HG02981 (cell line): Measurements from ENCODE around the gene TENM4.
A peak's percentile ranks its signal among the peaks of the same experiment; 100 is the strongest.

Source experiments
- ATAC-seq: cut with Tn5 transposase; IDR thresholded peaks from one replicate; pipeline ENCODE4 v1.9.1; 2021; ENCODE audit warnings: mild to moderate bottlenecking, moderate library complexity; ENCODE audit not compliant: unreplicated experiment

The TENM4 gene

DNA sequence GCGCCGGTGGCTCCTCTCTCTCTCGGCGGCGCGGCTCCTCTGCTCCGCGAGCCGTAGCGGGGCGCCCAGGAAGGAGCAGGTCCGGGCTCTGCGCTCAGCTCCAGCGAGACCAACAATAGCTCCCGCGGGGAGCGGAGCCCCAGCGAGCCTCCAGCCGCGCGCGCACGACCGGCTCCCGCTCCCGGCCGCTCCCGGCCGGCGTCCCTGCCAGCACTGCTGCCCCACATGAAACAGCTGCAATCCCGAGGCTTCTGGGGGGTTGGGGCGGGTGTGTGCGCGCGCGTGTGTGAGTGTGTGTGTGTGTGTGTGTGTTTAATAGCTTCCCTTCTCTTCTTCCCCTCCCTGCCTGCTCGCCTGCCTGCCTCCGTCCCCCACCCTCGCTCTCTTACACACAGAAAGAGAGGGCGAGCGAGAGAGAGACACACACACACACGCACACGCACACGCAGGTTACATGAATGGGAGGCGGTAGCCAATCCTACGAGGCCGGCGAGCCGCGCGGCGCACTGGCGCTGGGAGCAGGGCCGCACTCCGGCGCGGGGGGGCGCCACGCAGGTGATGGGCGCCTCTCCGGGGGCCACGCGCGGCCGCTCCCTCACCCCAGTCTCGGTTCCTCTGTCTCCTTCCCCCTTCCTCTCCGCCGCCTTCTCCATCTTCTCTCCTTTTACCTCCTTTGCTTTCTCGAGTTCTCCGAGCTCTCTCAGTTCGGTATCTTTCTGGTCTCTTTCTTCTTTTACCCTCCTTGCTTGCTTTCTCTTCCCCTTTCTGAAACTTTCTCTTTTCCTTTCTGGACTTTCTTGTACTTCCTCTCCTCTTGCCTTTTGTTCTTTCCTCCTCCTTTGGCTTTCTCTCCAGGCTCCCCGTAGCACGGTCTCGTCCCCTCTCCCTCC, at the start of gene TENM4:
TENM4 (minus strand) TSS at position 460 of the 890 bp plus-strand sequence. CDS start 371,086 bp downstream, outside the sequence.
- no peak for ATAC-seq

DNA sequence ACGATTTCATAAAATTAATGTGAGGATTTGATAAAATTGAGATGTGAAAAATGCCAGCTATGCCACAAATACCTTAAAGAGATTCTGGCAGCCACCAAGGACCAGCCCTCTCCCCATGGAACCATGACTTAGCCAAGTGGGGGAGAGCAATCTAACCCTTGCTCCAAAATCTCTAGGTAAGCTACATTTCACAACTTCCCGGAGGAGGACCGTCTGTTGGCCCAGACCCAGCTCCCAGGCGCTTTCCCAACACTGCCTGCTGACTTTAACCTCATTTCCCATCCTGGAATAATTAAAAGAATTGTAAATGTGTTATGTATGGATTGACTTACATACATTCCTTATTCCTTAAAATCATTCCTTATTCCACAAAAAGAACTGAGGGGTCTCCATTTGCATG, 47.5 kb upstream of the TENM4 start:
- ATAC-seq = no peak

DNA sequence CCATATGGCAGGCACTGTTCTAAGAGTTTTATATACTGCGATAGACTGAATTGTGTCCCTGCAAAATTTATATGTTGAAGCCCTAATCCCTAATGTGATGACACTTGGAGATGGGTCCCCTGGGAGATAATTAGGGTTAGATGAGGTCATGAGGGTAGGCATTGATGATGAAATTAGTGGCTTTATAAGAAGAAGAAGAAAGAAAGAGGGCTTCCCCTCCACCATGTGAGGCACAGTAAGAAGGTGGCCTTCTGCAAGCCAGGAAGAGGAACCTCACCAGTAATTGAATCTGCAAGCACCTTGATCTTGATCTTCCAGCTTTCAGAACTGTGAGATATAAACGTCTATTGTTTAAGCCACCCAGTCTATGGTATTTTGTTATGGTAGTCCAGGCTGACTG, 46.6 kb upstream of the TENM4 start:
- ATAC-seq = no peak

DNA sequence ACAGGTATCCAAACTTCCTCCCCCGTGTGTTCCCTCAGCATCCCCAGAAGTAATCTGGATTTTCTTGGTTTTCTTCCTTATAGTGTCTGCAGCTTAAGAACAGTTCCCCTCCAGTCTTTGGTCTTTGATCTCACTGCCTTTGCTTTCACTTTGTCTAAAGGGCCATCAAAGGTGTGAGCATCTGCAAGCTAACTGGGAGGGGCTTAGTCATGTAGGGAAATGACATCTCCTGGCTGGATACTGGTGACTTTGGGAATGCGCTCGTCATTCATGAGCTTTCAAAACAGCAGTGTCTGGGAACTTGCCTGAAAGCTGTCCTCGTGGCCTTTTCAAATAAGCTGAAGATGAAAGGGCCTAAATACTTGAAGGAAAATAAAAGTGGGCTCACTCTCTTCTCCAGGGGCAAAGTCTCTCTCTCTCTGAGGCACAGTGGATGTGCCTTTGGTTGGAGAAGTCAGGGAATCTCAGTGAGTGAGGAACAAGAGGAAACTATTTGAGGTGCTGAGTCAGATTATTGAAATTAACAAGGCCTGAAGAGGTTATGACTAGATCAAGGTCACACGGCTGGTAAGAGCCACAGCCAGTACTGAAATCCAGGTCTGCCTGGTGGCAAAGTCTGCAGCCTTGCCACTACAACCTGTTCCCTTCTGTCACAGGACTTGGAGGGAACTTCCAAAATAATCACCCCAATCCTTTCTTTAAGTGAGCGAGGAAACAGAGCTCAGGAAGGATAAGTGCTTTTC, 45.6 kb upstream of the TENM4 start:
- ATAC-seq = no peak

DNA sequence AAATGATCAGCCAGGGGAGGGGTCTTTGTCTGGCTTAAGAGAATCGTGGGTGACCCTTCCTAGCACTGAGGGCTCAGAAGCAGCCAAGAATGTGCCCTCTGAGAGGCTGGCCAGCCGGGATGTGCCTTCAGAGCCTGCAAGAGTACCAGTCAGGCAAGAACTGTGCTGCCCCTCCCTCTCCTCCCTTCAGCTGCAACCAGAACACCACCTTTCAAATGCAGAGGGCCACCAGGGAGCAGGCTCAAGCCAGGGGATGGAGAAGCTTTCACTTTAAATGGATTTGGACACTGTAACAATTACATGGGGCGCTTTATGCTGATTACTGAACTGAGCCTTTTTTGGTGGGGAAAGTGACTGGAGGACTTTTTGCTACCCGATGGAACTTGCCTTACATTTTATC, 44.9 kb upstream of the TENM4 start:
- ATAC-seq = no peak

DNA sequence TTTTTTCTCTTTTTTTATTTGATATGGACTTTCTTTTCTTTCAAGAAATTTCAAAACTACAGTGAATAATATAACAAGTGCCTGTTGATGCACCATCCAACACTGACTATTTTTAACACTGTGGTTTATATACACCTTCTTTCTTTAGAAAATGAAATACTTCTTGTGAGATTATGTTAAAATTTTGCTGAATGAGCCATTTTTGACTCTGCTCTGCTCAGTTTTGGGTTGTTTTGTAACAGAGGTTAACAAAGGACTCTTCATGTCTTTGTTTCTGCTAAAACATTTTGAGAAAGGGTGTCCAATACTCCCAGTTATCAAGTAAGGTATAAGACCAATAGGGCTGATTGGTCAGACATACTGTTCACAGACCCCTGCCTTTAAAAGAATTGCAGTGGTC, 44.0 kb upstream of the TENM4 start:
- ATAC-seq = no peak

DNA sequence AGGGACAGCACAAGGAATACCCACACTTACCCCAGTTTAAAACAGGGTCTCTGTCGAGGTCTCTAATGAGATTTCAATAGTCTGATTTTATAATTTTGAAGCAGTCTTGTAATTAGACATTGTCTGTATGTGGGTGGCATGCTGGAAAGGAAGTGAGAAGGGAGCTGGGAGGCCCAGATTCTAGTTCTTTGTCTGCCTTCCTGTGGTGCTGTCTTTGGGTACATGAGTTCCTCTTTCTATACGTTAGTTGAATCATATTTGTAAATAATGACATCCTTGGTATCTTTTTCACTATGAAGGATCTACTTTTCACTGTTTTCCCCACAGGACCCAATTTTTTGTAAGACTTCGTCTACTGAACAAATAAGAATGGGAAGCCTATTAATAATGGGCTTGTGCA, 42.0 kb upstream of the TENM4 start:
- peak; percentile 88 for ATAC-seq

DNA sequence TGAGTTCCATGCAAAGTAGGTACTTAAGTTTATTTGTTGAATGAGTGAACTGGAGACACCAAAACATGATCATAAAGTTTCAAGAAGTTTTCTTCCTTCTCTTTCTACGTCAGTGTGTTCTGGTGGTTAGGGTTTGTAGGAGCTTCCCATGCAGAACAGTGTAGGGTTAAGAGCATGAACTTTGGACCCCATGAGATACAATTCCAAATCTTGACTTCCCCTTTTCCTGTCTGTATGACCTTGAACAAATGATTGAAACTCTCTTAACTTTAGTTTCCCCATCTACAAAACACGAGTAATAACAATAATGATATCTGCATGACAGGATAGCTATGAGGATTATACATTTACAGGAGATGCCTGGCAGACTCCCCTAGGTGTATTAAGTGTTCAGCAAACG, 41.0 kb upstream of the TENM4 start:
- peak; percentile 48 for ATAC-seq

DNA sequence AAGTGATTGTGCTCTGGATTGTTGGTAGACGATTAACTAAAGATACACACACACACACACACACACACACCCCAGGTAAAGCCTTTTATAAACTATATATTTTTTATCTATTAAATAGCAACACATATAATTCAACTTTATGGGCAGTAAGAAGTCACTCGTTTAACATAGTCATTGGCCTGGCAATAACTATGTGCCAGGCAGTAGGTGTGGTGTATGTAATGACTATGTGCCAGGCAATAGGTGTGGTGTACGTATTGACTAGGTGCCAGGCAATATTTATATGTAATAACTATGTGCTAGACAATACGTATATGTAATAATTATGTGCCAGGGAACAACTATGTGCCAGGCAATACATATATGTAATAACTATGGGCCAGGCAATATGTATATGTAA, 40.0 kb upstream of the TENM4 start:
- ATAC-seq = no peak

DNA sequence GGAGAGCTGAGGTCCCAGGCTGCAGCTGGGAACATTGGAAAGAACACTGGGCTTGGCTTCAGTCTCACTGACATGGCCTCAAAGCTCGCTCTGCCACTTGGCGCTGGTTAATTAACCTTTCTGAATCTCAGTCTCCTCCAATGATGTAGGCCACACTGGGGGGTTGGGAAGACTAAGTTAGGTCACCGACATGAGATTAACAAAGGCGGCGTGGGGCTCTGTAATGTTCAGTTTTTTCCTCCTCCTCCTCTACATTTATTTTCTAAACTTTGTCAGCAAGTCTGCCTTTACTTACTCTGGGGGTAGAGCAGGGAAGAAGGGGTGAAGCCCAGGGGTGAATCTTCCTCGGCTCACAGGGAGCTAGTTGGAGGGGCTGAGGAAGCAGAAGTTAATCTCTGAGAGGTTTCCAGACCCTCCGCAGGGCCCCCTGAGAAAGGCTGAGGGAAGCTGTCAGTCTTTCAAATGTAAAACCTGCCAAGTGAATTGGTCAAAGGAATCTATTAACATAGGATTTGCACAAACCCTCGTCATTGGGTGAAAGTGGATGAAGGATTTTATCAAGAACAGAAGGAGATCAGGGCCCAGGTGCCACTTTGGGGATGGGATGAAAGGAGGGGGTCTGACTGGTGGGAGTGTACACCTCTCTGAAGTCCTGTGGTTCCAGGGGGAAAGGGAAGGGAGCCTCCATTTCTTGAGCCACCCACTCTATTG, 32.1 kb upstream of the TENM4 start:
- no peak for ATAC-seq

DNA sequence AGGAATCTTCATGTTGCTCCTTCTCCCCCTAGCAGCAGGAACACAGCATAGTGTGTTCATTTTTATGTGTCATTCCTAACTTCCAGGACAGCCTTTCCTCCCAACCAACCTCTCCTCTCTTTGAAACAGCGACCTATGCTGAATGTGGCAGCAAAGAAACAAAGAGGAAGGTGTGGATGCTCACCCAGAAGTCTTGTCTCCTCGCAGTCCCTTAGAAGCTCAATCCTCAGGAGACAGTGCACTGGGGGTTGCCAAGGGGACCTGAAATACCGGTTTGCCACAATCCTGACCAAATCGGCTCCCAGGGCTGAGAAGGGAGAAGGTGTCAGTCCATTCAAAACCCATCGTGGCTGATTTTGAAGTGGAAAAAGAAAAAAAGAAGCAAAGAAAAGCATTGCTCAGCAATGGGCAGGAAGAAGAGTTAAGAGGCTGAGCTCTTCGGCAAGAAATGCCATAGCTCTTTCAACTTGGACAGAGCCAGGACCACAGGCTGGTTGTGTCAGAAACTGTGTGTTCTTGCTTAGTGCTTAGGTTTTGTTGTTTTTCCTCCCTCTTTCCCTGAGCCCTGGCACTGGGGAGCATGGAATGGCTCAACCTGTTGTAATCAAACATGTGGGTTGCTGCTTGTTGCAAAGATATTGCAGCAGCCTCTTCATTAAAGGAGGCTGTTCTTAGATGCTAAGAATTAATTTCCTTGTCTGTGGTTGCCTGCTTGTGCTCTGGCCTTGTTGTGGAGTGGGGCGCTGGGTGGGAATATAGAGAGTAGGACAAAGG, 30.4 kb upstream of the TENM4 start:
- no peak for ATAC-seq

DNA sequence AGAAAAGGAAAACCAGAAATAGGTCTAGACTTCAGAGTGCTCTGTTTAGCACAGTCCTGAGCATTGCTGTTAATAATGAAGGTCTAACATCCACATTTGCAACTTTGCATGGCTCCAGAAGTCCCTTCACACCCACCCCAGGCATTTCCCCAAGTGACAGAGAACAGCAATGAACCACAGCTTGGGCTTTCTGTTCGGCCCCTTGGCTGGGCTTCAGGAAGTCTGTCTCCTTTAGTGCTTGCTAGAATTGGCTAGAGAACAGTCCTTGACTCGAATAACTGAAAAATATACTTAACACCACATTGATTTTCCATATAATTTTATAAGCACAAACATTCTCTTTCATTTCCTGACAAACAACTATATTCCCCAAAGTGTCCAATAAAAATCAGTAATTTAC, 29.3 kb upstream of the TENM4 start:
- ATAC-seq = no peak

DNA sequence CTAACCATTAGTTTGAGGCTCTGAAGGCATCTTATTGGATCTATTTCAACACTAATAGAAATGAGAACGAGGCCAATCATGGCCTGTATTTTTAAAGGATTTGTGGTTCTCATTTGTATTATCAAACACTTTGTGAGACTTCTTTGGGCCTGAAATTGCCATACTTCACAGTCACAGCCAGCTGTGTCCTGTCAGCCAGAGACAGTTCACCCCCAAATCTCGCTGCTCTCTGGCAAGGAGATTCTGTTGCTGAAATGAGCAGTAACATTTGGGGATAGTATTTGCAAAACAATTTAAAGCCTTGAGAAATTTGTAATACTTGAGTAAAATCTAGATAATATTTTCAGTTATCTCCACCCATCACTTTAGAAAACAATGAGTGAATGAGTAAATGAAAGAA, 26.9 kb upstream of the TENM4 start:
- ATAC-seq = no peak

DNA sequence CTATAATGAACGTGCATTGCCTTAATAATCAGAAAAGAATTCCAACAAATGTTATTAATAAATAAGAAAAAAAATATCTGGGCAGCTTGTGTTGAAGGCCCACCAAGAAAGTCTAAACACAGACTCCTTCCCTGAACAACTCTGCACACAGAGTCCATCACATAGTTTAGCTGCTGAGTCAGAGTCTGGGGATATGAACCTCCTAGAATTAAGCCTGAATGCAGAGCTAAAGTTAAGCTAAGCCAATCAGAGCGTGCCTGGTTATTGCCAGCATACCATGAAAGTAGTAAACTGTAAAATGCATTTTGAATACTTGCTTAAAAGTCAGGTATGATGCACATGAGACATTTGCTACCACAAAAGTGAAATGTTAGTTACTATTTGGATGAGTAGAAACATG, 25.6 kb upstream of the TENM4 start:
- no peak for ATAC-seq

DNA sequence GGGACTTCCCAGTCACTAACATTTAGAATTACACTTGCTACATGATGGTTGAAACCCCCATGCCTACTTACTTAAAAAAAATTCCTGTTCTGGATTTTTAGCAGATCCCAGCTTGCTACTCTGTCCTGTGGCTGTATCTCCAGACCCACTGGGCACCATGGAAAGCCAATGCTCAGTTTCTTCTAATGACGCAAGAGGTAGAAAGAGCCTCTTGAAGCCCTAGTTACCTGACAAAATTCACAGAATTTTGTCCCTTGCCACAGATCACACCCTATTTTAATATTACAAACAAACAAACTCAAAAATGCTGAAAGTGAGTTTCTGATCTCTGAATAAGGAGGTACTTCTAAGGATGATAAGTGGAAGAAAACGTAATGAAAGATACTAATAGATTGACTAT, 24.3 kb upstream of the TENM4 start:
- ATAC-seq = no peak

DNA sequence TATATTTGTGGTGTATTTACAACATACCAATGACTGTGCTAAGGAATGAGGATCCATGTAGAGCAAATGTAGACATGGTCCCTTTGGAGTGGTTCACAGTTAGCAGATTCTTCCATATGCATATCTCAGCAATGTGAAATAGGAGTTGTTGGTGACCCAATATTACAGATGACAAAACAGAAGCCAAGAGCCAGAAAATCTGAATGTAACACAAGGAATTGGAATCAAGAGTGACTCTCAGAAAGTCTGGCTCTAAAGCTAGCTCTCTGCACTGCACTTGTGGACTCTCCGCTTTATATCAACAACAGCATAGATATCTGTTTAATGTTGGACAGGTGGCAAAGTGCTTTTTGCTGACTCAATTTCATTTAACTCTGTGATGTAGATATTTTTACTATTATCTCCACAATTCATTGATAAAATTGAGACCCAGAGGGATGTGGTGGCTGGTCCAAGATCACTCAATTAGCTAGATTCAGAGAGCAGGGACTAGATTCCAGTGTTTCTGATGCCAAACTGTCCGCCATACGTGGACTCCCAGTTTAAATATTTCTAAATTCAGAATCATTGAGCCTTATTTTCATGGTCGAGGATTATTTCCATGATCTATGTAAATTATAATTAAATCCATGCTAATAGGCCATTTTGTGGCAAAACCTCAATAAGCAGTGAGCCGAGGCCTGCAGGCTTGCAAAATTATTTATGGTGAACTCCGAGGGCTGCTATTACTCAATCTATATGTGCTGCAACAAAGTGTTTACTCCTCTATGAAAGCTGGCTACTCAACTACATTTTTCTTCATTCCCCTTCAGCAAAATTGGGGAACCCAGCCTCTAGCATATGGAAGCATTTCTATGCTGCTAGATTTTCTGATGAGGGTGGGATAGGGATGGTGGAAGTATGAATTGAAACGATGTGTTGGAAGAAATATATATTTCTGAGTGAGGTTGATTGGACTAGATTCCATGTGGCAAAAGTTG, 21.1 kb upstream of the TENM4 start:
- ATAC-seq = no peak

DNA sequence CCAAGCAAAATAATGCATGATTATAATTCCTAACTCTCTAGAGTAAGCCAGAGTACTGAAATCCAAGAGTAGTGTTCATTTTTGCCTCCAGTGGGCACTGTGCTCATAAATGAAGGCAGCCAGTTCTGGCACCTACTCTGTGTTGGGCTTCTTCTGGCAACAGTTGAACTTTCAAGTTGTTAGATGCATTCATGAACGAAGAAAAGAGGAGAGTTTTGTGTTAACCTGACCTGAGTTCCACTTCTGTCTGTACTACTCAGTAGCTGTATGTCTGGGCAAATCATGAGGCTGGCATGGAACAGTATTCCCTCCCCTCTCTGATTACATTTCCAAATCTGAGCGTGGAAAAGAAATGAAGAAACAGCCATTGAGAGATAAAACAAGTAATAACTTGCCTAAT, 20.3 kb upstream of the TENM4 start:
- ATAC-seq = peak; percentile 86

DNA sequence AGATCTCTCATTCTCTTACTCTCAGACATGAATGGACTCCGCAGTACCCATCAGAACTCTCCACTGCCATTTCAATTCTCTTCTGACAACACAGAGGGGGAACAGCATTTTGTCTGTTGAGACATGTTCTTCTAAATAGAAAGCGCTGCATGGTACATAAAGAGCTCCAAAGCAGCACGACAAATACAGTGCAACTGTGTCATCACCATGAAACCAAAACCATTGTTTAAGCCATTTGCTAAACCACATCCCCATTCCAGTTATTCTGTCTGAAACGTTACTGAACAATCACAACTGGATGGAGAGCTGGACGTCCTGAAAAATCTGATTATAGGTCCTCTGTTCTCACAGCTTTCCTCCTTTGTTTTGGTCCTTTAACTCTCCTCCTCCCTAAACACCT, 17.9 kb upstream of the TENM4 start:
- ATAC-seq = no peak

DNA sequence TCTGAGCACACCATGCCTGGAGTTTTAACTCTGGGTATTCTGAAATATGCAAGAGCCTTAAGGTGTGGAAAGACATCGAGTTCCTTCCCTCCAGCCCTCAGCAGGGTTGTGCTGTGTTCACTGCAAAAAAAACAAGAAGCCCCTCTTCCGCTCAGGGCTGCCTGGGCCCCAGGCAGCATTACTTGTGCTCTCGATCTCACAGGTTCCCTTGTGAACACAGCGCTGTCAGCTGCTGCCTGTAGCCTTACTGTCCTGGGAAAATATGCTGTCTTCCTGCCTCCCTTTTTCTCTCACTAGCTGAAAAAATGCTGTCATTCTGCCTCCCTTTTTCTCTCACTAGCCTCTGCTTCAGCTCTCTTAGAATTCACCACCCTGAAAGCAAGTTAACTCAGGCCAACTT, 15.7 kb upstream of the TENM4 start:
- no peak for ATAC-seq

DNA sequence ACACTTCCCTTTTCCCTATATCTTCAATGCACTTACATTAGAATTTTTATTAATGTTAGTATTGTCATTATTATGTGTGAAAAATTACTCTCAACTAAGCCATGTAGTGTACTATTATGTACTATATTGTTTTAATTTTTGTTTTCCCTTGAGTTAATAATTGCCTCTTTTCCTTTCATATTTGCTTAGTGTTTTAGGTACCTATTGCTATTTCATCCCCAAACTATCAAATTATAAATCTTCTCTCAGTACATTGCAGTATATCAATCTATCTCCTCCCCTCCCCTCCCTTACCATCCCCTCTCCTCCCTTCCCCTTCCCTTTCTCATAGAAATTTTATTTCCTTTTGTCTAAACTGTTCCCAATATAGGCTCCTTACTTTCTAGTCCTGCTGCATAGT, 12.8 kb upstream of the TENM4 start:
- no peak for ATAC-seq
